GM12892 (cell line): Measurements from ENCODE around the gene PIK3CA.

Experiments
- DNase-seq: peaks from one replicate; pipeline ENCODE4 v3.0.0; 2011; ENCODE audit not compliant: insufficient read length
- FAIRE-seq: peaks from 2 replicates; lab custom pipeline; 2011; peaks lifted over from hg19 to GRCh38; lab: Jason Lieb, UNC
- POLR2A ChIP-seq: IDR thresholded peaks from 2 replicates; pipeline ENCODE4 v1.6.1; 2011; ENCODE audit warnings: low read depth, low read length, control low read depth
- POLR2AphosphoS5 ChIP-seq: IDR thresholded peaks from 2 replicates; pipeline ENCODE4 v1.6.1; 2011; ENCODE audit warnings: low read depth, low read length, control low read depth
- TAF1 ChIP-seq: IDR thresholded peaks from 2 replicates; pipeline ENCODE4 v1.6.1; 2011; ENCODE audit warnings: low read depth, mild to moderate bottlenecking, control low read depth, low read length, borderline replicate concordance

Gene PIK3CA

GRCh38 chr3:179136195-179136594 is 12.0 kb upstream of the PIK3CA start:
- FAIRE-seq (no peak), DNase-seq (no peak)
- TF ChIP-seq POLR2AphosphoS5 (no peak), TAF1 (no peak), POLR2A (no peak)

- peak; percentile 44 for FAIRE-seq
- TF ChIP-seq POLR2AphosphoS5 (no peak), TAF1 (no peak)
Observed at GRCh38 chr3:179141890-179142289, 6.3 kb upstream of the PIK3CA start.

GRCh38 chr3:179146911-179147513 is 1.1 kb upstream of the PIK3CA start:
- peak; percentile 88 for FAIRE-seq
- no peak for DNase-seq
- TF ChIP-seq TAF1 (no peak), POLR2A (no peak), POLR2AphosphoS5 (no peak; the same call in 1 of the 2 replicates)

More at GRCh38 chr3:179141890-179142289, 6.3 kb upstream of the PIK3CA start:
- no peak for DNase-seq

GRCh38 chr3:179147514-179147872 is 664 bp upstream of the PIK3CA start:
- TF ChIP-seq TAF1 (no peak), POLR2AphosphoS5 (no peak), POLR2A (no peak)
- no peak for DNase-seq
- FAIRE-seq = no peak

- DNase-seq (peak; percentile 20), FAIRE-seq (peak; percentile 44)
- 0 out of 2 replicates have a peak, but pooled peaks have one; percentile 4 for TF ChIP-seq TAF1
- TF ChIP-seq POLR2A = peak; percentile 52; the same call in 1 of the 2 replicates
- TF ChIP-seq POLR2AphosphoS5 = no peak
Observed at GRCh38 chr3:179148616-179149405, 654 bp downstream of the PIK3CA start.

- FAIRE-seq (peak; percentile 76), DNase-seq (no peak)
- no peak for TF ChIP-seq TAF1
- TF ChIP-seq POLR2A = no peak
- TF ChIP-seq POLR2AphosphoS5 = no peak; the same call in 1 of the 2 replicates
Observed at GRCh38 chr3:179149406-179149867, 1.3 kb downstream of the PIK3CA start.

GRCh38 chr3:179149951-179150350 is 1.8 kb downstream of the PIK3CA start:
- FAIRE-seq (no peak), DNase-seq (no peak)
- TF ChIP-seq POLR2A (no peak), POLR2AphosphoS5 (no peak), TAF1 (no peak)

- TF ChIP-seq POLR2A = no peak
- TF ChIP-seq POLR2AphosphoS5 = no peak
- TF ChIP-seq TAF1 = no peak
- no peak for DNase-seq
- no peak for FAIRE-seq
Observed at GRCh38 chr3:179150610-179151009, 2.5 kb downstream of the PIK3CA start.

GRCh38 chr3:179151474-179151873 is 3.3 kb downstream of the PIK3CA start:
- no peak for TF ChIP-seq POLR2A
- TF ChIP-seq TAF1 = no peak
- TF ChIP-seq POLR2AphosphoS5 = no peak
- DNase-seq (no peak), FAIRE-seq (no peak)

- FAIRE-seq (no peak), DNase-seq (no peak)
- TF ChIP-seq POLR2A (no peak), POLR2AphosphoS5 (no peak)
Observed at GRCh38 chr3:179156170-179156569, 8.0 kb downstream of the PIK3CA start.

GRCh38 chr3:179156775-179157174 is 8.6 kb downstream of the PIK3CA start:
- FAIRE-seq (no peak), DNase-seq (no peak)
- TF ChIP-seq TAF1 = no peak

GRCh38 chr3:179158336-179159039 is 10.3 kb downstream of the PIK3CA start:
- peak; percentile 21 for FAIRE-seq
- TF ChIP-seq POLR2AphosphoS5 = no peak
- no peak for TF ChIP-seq TAF1
- TF ChIP-seq POLR2A = no peak
- DNase-seq = no peak
